ENCODE results near the gene EVA1C.

The EVA1C gene

DNA sequence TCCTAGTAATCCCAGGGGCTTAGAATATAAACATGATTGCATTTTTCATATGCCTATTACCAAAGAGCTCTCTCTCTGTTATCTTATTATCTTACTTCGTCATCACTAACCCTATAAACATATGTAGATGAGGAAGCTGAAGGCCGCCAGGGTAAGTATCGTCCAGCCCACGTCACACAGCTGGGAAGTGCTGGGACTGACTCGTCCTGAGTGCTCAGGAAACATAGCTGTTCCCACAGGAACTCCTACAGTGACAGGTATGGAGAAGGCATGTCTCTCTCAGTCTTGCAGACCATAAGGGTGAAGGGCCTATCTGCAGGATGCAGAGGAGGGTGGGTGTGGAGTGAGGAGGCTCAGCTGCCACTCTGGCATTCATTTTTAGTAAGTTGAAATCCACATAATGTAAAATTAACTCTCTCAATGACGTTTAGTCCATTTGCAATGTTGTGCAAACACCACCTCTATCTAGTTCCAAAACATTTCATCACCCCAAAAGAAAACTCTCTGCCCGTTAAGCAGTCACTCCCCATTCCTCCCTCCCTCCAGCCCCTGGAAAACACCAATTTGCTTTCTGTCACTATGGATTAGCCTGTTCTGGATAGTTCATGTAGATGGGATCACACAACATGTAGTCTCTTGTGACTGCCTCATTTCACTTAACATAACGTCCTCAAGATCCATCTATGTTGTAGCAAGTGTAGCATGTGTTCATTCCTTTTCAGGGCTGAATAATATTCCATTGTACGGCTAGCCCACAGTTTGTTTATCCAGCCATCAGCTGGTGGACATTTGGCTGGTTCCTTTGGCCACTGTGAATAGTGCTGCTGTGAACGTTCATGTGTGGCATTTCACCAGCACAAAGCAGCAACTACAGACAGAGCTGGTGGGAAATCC is 104.5 kb downstream of the EVA1C start:
- TF ChIP-seq, protein P1, sequence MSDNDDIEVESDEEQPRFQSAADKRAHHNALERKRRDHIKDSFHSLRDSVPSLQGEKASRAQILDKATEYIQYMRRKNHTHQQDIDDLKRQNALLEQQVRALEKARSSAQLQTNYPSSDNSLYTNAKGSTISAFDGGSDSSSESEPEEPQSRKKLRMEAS (IDR thresholded peaks at IDR 0.05): no peak
- TF ChIP-seq, protein P2, sequence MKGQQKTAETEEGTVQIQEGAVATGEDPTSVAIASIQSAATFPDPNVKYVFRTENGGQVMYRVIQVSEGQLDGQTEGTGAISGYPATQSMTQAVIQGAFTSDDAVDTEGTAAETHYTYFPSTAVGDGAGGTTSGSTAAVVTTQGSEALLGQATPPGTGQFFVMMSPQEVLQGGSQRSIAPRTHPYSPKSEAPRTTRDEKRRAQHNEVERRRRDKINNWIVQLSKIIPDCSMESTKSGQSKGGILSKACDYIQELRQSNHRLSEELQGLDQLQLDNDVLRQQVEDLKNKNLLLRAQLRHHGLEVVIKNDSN (IDR thresholded peaks at IDR 0.05): no peak
- no peak for TF ChIP-seq EGR1 (IDR thresholded peaks at IDR 0.05)

DNA sequence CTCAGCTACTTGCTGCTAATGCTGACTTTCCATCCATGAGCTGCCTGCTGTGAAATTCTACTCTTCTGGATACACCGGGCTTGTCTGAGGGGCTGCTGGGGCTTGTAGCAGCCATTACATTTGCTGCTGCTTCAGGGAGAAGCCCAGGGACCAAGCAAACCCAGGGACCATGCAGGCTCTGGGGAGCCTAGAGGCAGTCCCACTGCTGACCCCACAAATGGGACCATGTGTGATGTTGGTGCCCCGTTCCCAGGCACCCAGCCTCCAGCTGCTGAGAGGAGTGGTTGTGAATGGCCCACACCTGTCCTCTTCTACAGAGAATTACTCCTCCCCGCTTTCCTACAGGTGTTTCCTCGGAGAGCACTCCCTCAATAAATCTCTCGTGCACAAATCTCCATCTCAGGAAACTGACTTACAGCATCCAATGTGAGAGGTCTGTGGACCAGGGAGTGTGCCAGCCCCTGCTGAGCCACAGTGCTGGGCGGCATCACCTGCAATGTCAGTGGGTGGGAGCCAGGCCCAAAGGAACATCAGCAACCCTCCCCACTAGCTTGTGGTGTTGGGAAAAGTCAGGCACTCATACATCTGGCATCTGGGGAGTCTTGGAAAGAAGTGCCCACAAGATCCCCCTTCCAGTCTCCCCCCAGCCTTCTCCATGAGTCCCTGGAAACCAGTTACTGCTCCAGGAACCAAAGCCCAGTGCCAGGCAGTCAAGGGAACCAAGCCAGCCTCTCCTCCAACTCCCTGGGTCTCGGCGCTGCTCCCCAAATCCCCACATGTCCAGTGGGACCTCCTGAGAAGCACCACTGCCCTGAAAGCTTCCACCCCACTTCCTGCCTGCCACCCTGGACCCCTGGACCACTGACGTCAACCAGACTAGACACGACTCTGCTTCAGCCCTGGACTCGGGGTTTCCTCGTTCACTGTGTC is 107.7 kb downstream of the EVA1C start:
- TF ChIP-seq FOXM1 (IDR thresholded peaks at IDR 0.05; ENCODE audit: borderline replicate concordance, low read depth): no peak
- TF ChIP-seq CREB1 (IDR thresholded peaks at IDR 0.05; ENCODE audit: low read depth): no peak
- TF ChIP-seq, protein P2 (IDR thresholded peaks at IDR 0.05): no peak
- TF ChIP-seq NFIC (IDR thresholded peaks at IDR 0.05): no peak
- no peak for TF ChIP-seq TAF1 (IDR thresholded peaks at IDR 0.05; ENCODE audit: low read depth)
- TF ChIP-seq, protein P3, sequence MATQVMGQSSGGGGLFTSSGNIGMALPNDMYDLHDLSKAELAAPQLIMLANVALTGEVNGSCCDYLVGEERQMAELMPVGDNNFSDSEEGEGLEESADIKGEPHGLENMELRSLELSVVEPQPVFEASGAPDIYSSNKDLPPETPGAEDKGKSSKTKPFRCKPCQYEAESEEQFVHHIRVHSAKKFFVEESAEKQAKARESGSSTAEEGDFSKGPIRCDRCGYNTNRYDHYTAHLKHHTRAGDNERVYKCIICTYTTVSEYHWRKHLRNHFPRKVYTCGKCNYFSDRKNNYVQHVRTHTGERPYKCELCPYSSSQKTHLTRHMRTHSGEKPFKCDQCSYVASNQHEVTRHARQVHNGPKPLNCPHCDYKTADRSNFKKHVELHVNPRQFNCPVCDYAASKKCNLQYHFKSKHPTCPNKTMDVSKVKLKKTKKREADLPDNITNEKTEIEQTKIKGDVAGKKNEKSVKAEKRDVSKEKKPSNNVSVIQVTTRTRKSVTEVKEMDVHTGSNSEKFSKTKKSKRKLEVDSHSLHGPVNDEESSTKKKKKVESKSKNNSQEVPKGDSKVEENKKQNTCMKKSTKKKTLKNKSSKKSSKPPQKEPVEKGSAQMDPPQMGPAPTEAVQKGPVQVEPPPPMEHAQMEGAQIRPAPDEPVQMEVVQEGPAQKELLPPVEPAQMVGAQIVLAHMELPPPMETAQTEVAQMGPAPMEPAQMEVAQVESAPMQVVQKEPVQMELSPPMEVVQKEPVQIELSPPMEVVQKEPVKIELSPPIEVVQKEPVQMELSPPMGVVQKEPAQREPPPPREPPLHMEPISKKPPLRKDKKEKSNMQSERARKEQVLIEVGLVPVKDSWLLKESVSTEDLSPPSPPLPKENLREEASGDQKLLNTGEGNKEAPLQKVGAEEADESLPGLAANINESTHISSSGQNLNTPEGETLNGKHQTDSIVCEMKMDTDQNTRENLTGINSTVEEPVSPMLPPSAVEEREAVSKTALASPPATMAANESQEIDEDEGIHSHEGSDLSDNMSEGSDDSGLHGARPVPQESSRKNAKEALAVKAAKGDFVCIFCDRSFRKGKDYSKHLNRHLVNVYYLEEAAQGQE (IDR thresholded peaks at IDR 0.05; ENCODE audit: low read depth): no peak
- TF ChIP-seq, protein P1 (IDR thresholded peaks at IDR 0.05): no peak
- no peak for TF ChIP-seq EGR1 (IDR thresholded peaks at IDR 0.05)
- no peak for TF ChIP-seq CEBPB (IDR thresholded peaks at IDR 0.05)
- no peak for TF ChIP-seq TCF12 (IDR thresholded peaks at IDR 0.05; ENCODE audit: low read depth)
- no peak for TF ChIP-seq RAD21 (IDR thresholded peaks at IDR 0.05; ENCODE audit: low read depth)
- TF ChIP-seq ZBTB7A (IDR thresholded peaks at IDR 0.05; ENCODE audit: low read depth): no peak
- TF ChIP-seq YY1 (IDR thresholded peaks at IDR 0.05; ENCODE audit: low read depth): no peak
- TF ChIP-seq EP300 (IDR thresholded peaks at IDR 0.05; ENCODE audit: borderline replicate concordance): no peak
- TF ChIP-seq TEAD4 (IDR thresholded peaks at IDR 0.05): no peak

DNA sequence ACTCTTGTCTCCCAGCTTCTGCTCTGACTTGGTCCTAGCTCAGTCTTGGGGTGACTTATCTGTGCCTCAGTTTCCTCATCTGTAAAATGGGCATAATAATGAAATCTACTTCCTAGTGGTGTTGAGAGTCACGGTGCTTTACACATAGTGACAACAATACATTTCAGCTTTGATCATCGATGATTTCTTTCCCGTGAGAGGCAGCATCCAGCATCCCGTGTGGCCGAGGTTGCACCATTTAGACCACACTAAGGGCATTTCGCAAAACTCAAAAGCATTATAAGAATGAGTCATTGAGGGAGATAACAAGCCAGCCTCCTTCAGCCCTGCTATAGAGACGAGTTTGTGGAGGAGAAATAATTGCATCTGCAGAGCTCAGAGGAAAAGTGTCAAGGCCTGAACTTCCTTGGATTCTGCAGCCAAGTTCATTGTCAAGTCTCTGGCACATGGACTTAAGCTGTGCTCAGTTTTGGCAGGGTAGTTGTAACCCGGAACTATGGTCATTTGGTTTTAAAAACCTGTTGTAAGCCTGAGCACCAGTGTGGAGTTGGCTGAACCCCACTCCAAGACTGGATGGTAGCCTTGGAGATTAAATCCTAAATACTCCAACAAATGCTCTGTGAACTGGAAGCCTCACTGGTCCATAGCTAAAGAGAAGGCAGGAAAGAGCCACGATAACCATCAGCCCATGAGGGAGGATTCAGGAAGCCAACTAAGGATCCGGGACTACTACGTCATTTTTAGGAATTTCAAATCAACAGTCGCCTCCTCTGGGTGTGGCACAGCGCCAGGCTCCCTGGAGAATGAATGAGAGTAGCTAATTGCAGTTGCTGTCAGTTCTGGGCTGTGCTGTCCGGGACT is 108.6 kb downstream of the EVA1C start:
- TF ChIP-seq NFIC (IDR thresholded peaks at IDR 0.05): peak; percentile 53
- TF ChIP-seq, protein P2 (IDR thresholded peaks at IDR 0.05): no peak
- TF ChIP-seq, protein P1 (IDR thresholded peaks at IDR 0.05): 0 out of 2 replicates have a peak, but pooled peaks have one; percentile 19

DNA sequence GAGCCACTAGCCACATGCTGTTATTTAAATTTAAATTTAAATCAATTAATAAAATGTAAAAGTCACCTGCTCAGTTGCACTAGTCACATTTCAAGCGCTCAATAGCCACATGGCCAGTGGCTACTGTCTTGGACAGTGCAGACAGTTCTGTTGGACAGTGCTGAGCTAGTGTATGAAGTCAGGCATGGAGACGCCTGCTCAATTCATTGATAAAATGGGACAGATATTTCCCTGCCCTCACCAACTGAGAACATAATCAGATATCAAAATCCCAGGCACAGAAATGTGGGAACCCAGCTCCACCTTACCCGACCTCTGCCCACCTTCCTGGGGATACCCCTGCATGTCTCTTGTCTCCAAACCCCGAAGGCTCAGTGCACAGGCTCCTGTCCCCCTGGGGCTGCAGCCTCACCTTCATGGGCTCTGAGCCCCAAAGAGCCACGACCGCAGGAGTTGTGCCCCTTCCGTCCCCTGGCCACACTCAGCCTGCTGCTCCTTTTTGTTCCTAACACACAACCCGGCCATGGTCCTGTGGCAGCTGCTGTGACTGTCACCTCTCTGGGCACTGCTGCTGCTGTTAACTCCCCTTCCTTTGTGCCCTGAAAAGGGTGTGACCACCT is 109.3 kb downstream of the EVA1C start:
- TF ChIP-seq, protein P3 (IDR thresholded peaks at IDR 0.05; ENCODE audit: low read depth): no peak
- TF ChIP-seq YY1 (IDR thresholded peaks at IDR 0.05; ENCODE audit: low read depth) (no peak), RAD21 (IDR thresholded peaks at IDR 0.05; ENCODE audit: low read depth) (no peak), EGR1 (IDR thresholded peaks at IDR 0.05) (no peak), FOXM1 (IDR thresholded peaks at IDR 0.05; ENCODE audit: borderline replicate concordance, low read depth) (no peak), CREB1 (IDR thresholded peaks at IDR 0.05; ENCODE audit: low read depth) (no peak), TEAD4 (IDR thresholded peaks at IDR 0.05) (no peak), NFIC (IDR thresholded peaks at IDR 0.05) (no peak), TAF1 (IDR thresholded peaks at IDR 0.05; ENCODE audit: low read depth) (no peak), CEBPB (IDR thresholded peaks at IDR 0.05) (no peak)
- TF ChIP-seq, protein P1 (IDR thresholded peaks at IDR 0.05): no peak
- TF ChIP-seq, protein P2 (IDR thresholded peaks at IDR 0.05): no peak
